GM12878 (cell line): Measurements from ENCODE around the gene OTOF. TPM values are rescaled to one million over a fixed set of nuclear protein-coding genes. Genes with fewer than 3 reads are reported as not detected.

ENCODE experiments used
- ATAC-seq: fragments of 200-7000 bp; cut with Tn5 transposase; 3 replicates; pipeline ENCODE4 v1.9.1; 2020; ENCODE audit warnings: mild to moderate bottlenecking, moderate library complexity
- BruUV-seq: library from RNA; stranded (reverse); fragments of 400-500 nt; replicated peaks from 2 replicates; lab custom pipeline; 2021; lab: Mats Ljungman, UMichigan
- CTCF ChIA-PET: fragments of 300-600 bp; sonication (Branson Sonifier 250); formaldehyde crosslinking; extraction: SDS; loops from one replicate; lab custom pipeline; 2021; ENCODE audit warnings: inconsistent platforms; lab: Yijun Ruan, JAX
- POLR2A ChIA-PET: fragments of 350-600 bp; formaldehyde crosslinking; extraction: SDS; loops from one replicate; lab custom pipeline; 2021; ENCODE audit warnings: inconsistent platforms; lab: Charles Lee
- RAD21 ChIA-PET: fragments of 300-600 bp; sonication (Branson Sonifier 250); formaldehyde crosslinking; loops from one replicate; lab custom pipeline; 2023; ENCODE audit warnings: antibody characterized with exemption; ENCODE audit not compliant: unreplicated experiment; lab: Charles Lee
- SMC1A ChIA-PET: fragments of 300-600 bp; sonication (Branson Sonifier 250); formaldehyde crosslinking; loops from one replicate; lab custom pipeline; 2023; ENCODE audit not compliant: unreplicated experiment, uncharacterized antibody; lab: Charles Lee
- DNase-seq: peaks from one replicate; pipeline ENCODE4 v3.0.0-alpha.2; 2011; ENCODE audit warnings: low read depth, low spot score
- FAIRE-seq: peaks from 3 replicates; lab custom pipeline; 2011; peaks lifted over from hg19 to GRCh38; lab: Jason Lieb, UNC
- H2AFZ ChIP-seq: 2 replicates; pipeline ENCODE4 v1.6.0; 2011; ENCODE audit warnings: low read depth, low read length, control low read depth; ENCODE audit not compliant: control insufficient read depth
- H3K27ac ChIP-seq: 2 replicates; pipeline ENCODE4 v1.5.1; 2011; ENCODE audit warnings: control low read depth; ENCODE audit not compliant: control insufficient read depth, insufficient read depth
- H3K27me3 ChIP-seq, 2 experiments: replicated peaks in 1 of 2; 2 replicates each; pipeline versions ENCODE4 v1.6.0 to v1.6.1; 2011; ENCODE audit warnings: low read length in 1 of 2; ENCODE audit not compliant: control insufficient read depth in 2 of 2, insufficient read depth in 2 of 2
- H3K36me3 ChIP-seq, 2 experiments: 2 replicates each; pipeline ENCODE4 v1.5.1; 2011; ENCODE audit warnings: low read length in 1 of 2; ENCODE audit not compliant: control insufficient read depth in 2 of 2, insufficient read depth in 2 of 2
- H3K4me1 ChIP-seq: 2 replicates; pipeline ENCODE4 v1.6.1; 2011; ENCODE audit warnings: mild to moderate bottlenecking, low read length, moderate library complexity, mixed read lengths; ENCODE audit not compliant: control insufficient read depth, insufficient read depth
- H3K4me2 ChIP-seq: 2 replicates; pipeline ENCODE4 v1.6.0; 2011; ENCODE audit warnings: control low read depth; ENCODE audit not compliant: control insufficient read depth, insufficient read depth
- H3K4me3 ChIP-seq: fragments of 200-600 bp; sonication (generic); 2 replicates; pipeline ENCODE4 v1.5.1; 2016
- H3K79me2 ChIP-seq: 2 replicates; pipeline ENCODE4 v1.6.0; 2011; ENCODE audit warnings: low read length; ENCODE audit not compliant: control insufficient read depth, insufficient read depth
- H3K9ac ChIP-seq: 2 replicates; pipeline ENCODE4 v1.8.0; 2011; ENCODE audit warnings: low read length, control low read depth, mixed read lengths; ENCODE audit not compliant: control insufficient read depth, insufficient read depth
- H3K9me3 ChIP-seq: replicated peaks from 3 replicates; pipeline ENCODE4 v1.5.1; 2011; ENCODE audit warnings: mild to moderate bottlenecking, low read length; ENCODE audit not compliant: control insufficient read depth, insufficient read depth
- H4K20me1 ChIP-seq: 2 replicates; pipeline ENCODE4 v1.6.0; 2011; ENCODE audit not compliant: control insufficient read depth, insufficient read depth
- ASH2L ChIP-seq: fragments of 300-600, 200-600 bp; sonication (generic); IDR thresholded peaks from 2 replicates; pipeline ENCODE4 v1.6.1; 2017; ENCODE audit warnings: low read depth, mild to moderate bottlenecking, borderline replicate concordance
- BCL11A ChIP-seq: IDR thresholded peaks from 2 replicates; pipeline ENCODE4 v1.6.1; 2011; ENCODE audit warnings: low read depth, low read length
- BRCA1 ChIP-seq: IDR thresholded peaks from 2 replicates; pipeline ENCODE4 v1.6.1; 2011; ENCODE audit warnings: low read depth, low read length, improper control_type of control experiment
- CHD1 ChIP-seq: IDR thresholded peaks from 2 replicates; pipeline ENCODE4 v1.6.1; 2012; ENCODE audit warnings: low read depth, low read length, improper control_type of control experiment
- IRF4 ChIP-seq: IDR thresholded peaks from 2 replicates; pipeline ENCODE4 v1.6.1; 2011; ENCODE audit warnings: low read depth, low read length
- KLF5 ChIP-seq: fragments of 450-650 bp; IDR thresholded peaks from 2 replicates; pipeline ENCODE4 v1.6.1; 2014; ENCODE audit warnings: mild to moderate bottlenecking; ENCODE audit not compliant: partially characterized antibody
- MEF2B ChIP-seq: fragments of 450-650 bp; IDR thresholded peaks from 2 replicates; pipeline ENCODE4 v1.6.1; 2018; ENCODE audit warnings: mild to moderate bottlenecking, moderate library complexity; ENCODE audit not compliant: partially characterized antibody, poor library complexity, severe bottlenecking
- MYB ChIP-seq: fragments of 150-350 bp; IDR thresholded peaks from 2 replicates; pipeline ENCODE4 v1.6.1; 2014; ENCODE audit warnings: mild to moderate bottlenecking, low read depth, low read length, borderline replicate concordance
- PAX5 ChIP-seq: IDR thresholded peaks from 2 replicates; pipeline ENCODE4 v1.6.1; 2011; ENCODE audit warnings: low read depth, low read length, borderline replicate concordance
- SREBF2 ChIP-seq: IDR thresholded peaks from 2 replicates; pipeline ENCODE4 v1.6.1; 2012; ENCODE audit warnings: mild to moderate bottlenecking, low read length
- SUPT20H ChIP-seq: IDR thresholded peaks from 2 replicates; pipeline ENCODE4 v1.6.1; 2011; ENCODE audit warnings: low read depth, mild to moderate bottlenecking, low read length, moderate library complexity, borderline replicate concordance; ENCODE audit not compliant: control insufficient read depth
- WGBS: methylation state at CpG from one replicate; pipeline ENCODE4 v1.1.6; 2016; ENCODE audit warnings: low lambda C conversion rate; ENCODE audit not compliant: insufficient replicate concordance, insufficient coverage; ENCODE audit errors: missing lambda C conversion rate; 5-methylcytosine and 5-hydroxymethylcytosine counted together
- in situ Hi-C: fragments of 300-500 bp; cut with MboI; formaldehyde crosslinking; loops from 9 replicates; pipeline ENCODE4 v1.14.3; 2018; ENCODE audit warnings: mixed read lengths
- intact Hi-C: fragments of 100-400 bp; cut with micrococcal nuclease; formaldehyde crosslinking; loops from one replicate; pipeline ENCODE4 v1.14.2; 2022; ENCODE audit not compliant: unreplicated experiment
- polyA plus RNA-seq, 11 experiments: library from polyadenylated mRNA; depleted of rRNA in 4 of 11; unstranded in 6 of 11; stranded (reverse) in 5 of 11; fragments of >200 nt; fragmentation: Nextera tagmentation in 4 of 11; fragmentation: Illumina TruSeq in 1 of 11; extraction: Ambion mirVana in 4 of 11; extraction: Trizol in 1 of 11; gene quantifications; 1 replicate in 1 of 11; 2 replicates in 10 of 11; pipeline versions ENCODE4 v1.2.1 to v1.2.3, GENCODE V29; 2011 to 2016; ENCODE audit warnings: inconsistent platforms in 2 of 11, missing spikeins in 2 of 11, low read depth in 1 of 11
- total RNA-seq, 4 experiments: library from RNA; depleted of rRNA in 3 of 4; stranded (reverse); fragments of >200 nt in 3 of 4; fragmentation: Illumina TruSeq in 1 of 4; extraction: Trizol in 1 of 4; gene quantifications; 2 replicates each; pipeline versions ENCODE4 v1.2.1 to v1.2.3, GENCODE V29; 2013 to 2021
- TF ChIP-seq, protein P1 (sequence below): fragments of 450-650 bp; IDR thresholded peaks from 2 replicates; pipeline ENCODE4 v1.6.1; 2016; ENCODE audit warnings: mild to moderate bottlenecking
- TF ChIP-seq, protein P2 (sequence below): IDR thresholded peaks from 2 replicates; pipeline ENCODE4 v1.6.1; 2011; ENCODE audit warnings: mild to moderate bottlenecking, low read depth, low read length, moderate library complexity; ENCODE audit not compliant: insufficient replicate concordance
- TF ChIP-seq, protein P3 (sequence below): fragments of 450-650 bp; IDR thresholded peaks from 2 replicates; pipeline ENCODE4 v1.6.1; 2018; ENCODE audit warnings: mild to moderate bottlenecking, low read depth, moderate library complexity; ENCODE audit not compliant: partially characterized antibody
- TF ChIP-seq, protein P4 (sequence below): IDR thresholded peaks from 2 replicates; pipeline ENCODE4 v1.6.1; 2012; ENCODE audit warnings: improper control_type of control experiment, low read depth, low read length; ENCODE audit not compliant: insufficient replicate concordance

Gene OTOF
- total and polyA plus RNA-seq, 10 of the 15 experiments (the other 5 are each of a cell fraction or from before 2014, with no cell fraction given), result under 0.01 to 0.31 (median 0.07) TPM; not detected in 6

DNA sequence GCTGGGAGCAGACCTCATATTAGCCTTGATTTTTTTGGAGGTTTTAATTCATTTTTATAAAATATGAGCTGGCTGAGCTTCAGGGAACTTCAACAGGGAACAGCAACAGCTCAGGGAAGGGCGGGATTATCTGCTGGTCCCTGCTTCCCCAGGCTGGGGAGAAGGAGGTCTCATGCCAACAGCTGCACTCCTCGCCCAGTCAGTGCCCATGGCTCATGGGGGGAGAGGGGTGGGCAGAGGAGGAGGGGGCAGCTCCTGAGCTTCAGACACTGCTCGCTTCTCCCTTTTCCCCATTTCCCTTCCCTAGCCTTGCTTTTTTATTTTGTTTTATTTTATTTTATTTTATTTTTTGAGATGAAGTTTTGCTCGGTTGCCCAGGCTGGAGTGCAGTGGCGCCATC is 442 bp upstream of the OTOF start:
- SMC1A ChIA-PET, result no interaction called here
- Histone ChIP-seq H3K4me2 (no peak overlapping the region), H3K36me3 (no peaks in the 10 kb centered on the region), H3K79me2 (no peaks in the 10 kb centered on the region), H3K27me3 (no peaks in the 10 kb centered on the region), H2AFZ (no peak overlapping the region), H3K4me3 (no peak overlapping the region), H3K27ac (no peak overlapping the region), H3K9ac (no peak overlapping the region), H4K20me1 (no peaks in the 10 kb centered on the region), H3K9me3 (no peaks in the 10 kb centered on the region), H3K4me1 (no peaks in the 10 kb centered on the region)
- POLR2A ChIA-PET, result no interaction called here
- RAD21 ChIA-PET, result no interaction called here
- no TSS peak for BruUV-seq
- no peak for DNase-seq
- CTCF ChIA-PET, result no interaction called here
- in situ Hi-C loops, result no loop called here
- no peak for ATAC-seq
- no peak for FAIRE-seq
- intact Hi-C loops, result no loop called here
- WGBS, result 37% methylated on average over 5 of the region's 5 CpGs
- TF ChIP-seq MYB (no peak), SREBF2 (no peak), SUPT20H (no peak), MEF2B (no peak), BCL11A (no peak), KLF5 (no peak), PAX5 (no peak), BRCA1 (no peak), CHD1 (no peak), ASH2L (no peak), IRF4 (no peak)
- TF ChIP-seq, protein P1, sequence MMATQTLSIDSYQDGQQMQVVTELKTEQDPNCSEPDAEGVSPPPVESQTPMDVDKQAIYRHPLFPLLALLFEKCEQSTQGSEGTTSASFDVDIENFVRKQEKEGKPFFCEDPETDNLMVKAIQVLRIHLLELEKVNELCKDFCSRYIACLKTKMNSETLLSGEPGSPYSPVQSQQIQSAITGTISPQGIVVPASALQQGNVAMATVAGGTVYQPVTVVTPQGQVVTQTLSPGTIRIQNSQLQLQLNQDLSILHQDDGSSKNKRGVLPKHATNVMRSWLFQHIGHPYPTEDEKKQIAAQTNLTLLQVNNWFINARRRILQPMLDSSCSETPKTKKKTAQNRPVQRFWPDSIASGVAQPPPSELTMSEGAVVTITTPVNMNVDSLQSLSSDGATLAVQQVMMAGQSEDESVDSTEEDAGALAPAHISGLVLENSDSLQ, result no peak
- TF ChIP-seq, protein P2, sequence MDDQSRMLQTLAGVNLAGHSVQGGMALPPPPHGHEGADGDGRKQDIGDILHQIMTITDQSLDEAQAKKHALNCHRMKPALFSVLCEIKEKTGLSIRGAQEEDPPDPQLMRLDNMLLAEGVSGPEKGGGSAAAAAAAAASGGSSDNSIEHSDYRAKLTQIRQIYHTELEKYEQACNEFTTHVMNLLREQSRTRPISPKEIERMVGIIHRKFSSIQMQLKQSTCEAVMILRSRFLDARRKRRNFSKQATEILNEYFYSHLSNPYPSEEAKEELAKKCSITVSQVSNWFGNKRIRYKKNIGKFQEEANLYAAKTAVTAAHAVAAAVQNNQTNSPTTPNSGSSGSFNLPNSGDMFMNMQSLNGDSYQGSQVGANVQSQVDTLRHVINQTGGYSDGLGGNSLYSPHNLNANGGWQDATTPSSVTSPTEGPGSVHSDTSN, result no peak
- TF ChIP-seq, protein P3, sequence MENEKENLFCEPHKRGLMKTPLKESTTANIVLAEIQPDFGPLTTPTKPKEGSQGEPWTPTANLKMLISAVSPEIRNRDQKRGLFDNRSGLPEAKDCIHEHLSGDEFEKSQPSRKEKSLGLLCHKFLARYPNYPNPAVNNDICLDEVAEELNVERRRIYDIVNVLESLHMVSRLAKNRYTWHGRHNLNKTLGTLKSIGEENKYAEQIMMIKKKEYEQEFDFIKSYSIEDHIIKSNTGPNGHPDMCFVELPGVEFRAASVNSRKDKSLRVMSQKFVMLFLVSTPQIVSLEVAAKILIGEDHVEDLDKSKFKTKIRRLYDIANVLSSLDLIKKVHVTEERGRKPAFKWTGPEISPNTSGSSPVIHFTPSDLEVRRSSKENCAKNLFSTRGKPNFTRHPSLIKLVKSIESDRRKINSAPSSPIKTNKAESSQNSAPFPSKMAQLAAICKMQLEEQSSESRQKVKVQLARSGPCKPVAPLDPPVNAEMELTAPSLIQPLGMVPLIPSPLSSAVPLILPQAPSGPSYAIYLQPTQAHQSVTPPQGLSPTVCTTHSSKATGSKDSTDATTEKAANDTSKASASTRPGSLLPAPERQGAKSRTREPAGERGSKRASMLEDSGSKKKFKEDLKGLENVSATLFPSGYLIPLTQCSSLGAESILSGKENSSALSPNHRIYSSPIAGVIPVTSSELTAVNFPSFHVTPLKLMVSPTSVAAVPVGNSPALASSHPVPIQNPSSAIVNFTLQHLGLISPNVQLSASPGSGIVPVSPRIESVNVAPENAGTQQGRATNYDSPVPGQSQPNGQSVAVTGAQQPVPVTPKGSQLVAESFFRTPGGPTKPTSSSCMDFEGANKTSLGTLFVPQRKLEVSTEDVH, result no peak
- TF ChIP-seq, protein P4, sequence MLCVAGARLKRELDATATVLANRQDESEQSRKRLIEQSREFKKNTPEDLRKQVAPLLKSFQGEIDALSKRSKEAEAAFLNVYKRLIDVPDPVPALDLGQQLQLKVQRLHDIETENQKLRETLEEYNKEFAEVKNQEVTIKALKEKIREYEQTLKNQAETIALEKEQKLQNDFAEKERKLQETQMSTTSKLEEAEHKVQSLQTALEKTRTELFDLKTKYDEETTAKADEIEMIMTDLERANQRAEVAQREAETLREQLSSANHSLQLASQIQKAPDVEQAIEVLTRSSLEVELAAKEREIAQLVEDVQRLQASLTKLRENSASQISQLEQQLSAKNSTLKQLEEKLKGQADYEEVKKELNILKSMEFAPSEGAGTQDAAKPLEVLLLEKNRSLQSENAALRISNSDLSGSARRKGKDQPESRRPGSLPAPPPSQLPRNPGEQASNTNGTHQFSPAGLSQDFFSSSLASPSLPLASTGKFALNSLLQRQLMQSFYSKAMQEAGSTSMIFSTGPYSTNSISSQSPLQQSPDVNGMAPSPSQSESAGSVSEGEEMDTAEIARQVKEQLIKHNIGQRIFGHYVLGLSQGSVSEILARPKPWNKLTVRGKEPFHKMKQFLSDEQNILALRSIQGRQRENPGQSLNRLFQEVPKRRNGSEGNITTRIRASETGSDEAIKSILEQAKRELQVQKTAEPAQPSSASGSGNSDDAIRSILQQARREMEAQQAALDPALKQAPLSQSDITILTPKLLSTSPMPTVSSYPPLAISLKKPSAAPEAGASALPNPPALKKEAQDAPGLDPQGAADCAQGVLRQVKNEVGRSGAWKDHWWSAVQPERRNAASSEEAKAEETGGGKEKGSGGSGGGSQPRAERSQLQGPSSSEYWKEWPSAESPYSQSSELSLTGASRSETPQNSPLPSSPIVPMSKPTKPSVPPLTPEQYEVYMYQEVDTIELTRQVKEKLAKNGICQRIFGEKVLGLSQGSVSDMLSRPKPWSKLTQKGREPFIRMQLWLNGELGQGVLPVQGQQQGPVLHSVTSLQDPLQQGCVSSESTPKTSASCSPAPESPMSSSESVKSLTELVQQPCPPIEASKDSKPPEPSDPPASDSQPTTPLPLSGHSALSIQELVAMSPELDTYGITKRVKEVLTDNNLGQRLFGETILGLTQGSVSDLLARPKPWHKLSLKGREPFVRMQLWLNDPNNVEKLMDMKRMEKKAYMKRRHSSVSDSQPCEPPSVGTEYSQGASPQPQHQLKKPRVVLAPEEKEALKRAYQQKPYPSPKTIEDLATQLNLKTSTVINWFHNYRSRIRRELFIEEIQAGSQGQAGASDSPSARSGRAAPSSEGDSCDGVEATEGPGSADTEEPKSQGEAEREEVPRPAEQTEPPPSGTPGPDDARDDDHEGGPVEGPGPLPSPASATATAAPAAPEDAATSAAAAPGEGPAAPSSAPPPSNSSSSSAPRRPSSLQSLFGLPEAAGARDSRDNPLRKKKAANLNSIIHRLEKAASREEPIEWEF, result no peak
